SK-N-SH (cell line): Measurements from ENCODE around the gene CERS6.

Experiments
- CTCF ChIP-seq: fragments of 200-600 bp; sonication (generic); IDR thresholded peaks from 2 replicates; pipeline ENCODE4 v1.6.1; 2017; ENCODE audit warnings: antibody characterized with exemption, mild to moderate bottlenecking, moderate library complexity
- GABPA ChIP-seq: IDR thresholded peaks from 2 replicates; pipeline ENCODE4 v1.4.0; 2012; ENCODE audit warnings: low read depth, mild to moderate bottlenecking
- NFIC ChIP-seq: IDR thresholded peaks from 2 replicates; pipeline ENCODE4 v1.4.0; 2012; ENCODE audit warnings: borderline replicate concordance
- SIN3A ChIP-seq: IDR thresholded peaks from 2 replicates; pipeline ENCODE4 v1.6.1; 2012; ENCODE audit warnings: low read depth, mild to moderate bottlenecking, low read length, moderate library complexity, borderline replicate concordance
- SMC3 ChIP-seq: IDR thresholded peaks from 2 replicates; pipeline ENCODE4 v1.6.1; 2012; ENCODE audit warnings: low read depth, low read length, improper control_type of control experiment

GRCh38 chr2:168478206-168478605 lies 22.1 kb downstream of the CERS6 start:
- TF ChIP-seq CTCF, result no peak
- no peak for TF ChIP-seq SMC3
- no peak for TF ChIP-seq GABPA
- TF ChIP-seq SIN3A, result no peak
- TF ChIP-seq NFIC, result no peak
